Measurements from ENCODE around the gene CSH2. TPM values are rescaled to one million over a fixed set of nuclear protein-coding genes. Genes with fewer than 3 reads are reported as not detected.
"Not testable (repeated sequence)": the region's sequence is repeated elsewhere in the genome, so short reads cannot be mapped to it uniquely, and the experiment has no call there.

CSH2 gene
- total RNA-seq (not detected), polyA plus RNA-seq (not detected)
- long read RNA-seq, donor 1, transcript CSH2-203 (5 exons, 920 nt) = major isoform, 30 of 35 reads
- long read RNA-seq, donor 1, partial matches to known transcripts = 0 of 35 reads
- long read RNA-seq, donor 1, other reads (novel, unspliced or antisense) = 0 of 35 reads
- long read RNA-seq, donor 2 = 0 reads
- long read RNA-seq, donor 3 = 0 reads
- long read RNA-seq, donor 4 = 0 reads
- long read RNA-seq, donor 5, partial matches to known transcripts = 0 of 2 reads
- long read RNA-seq, donor 5, other reads (novel, unspliced or antisense) = 0 of 2 reads
- long read RNA-seq, donor 6 = 0 reads
- long read RNA-seq, donor 7 = 0 reads
- long read RNA-seq, donor 8 = 0 reads
- long read RNA-seq, donor 9 = 0 reads
- long read RNA-seq, donor 10 = 0 reads

DNA sequence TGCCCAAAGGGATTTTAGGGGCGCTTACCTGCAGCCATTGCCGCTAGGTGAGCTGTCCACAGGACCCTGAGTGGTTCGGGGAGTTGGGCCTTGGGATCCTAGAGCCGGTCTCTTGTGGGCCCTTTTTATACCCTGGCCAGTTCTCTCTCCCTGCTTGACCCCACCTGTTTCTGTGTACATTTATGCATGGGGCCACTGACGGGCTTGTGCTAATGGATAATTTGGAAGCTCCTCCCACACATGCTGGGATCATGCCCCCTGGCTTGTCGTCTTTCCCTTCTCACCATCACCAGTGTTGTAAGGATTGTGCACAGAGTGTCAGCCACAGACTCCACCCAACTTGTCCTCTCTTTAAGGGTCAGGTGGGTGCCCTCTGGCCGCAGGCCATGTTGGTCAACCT, at the start of gene CSH2:
CSH2 (minus strand) TSS at position 101 of the 400 bp plus-strand sequence; CDS start at position 38, 63 bp downstream.
- intact Hi-C loops (cut with DNase I; ENCODE audit: low total_unique reads); H3K4me3 ChIP-seq; DNase-seq; H3K27me3 ChIP-seq; H3K36me3 ChIP-seq; H3K9me3 ChIP-seq; H3K4me1 ChIP-seq; H3K27ac ChIP-seq: not testable (repeated sequence)
- WGBS, 5 donors = 72 to 95% (median 80%) methylated on average over 2 to 7 of the region's 7 CpGs

DNA sequence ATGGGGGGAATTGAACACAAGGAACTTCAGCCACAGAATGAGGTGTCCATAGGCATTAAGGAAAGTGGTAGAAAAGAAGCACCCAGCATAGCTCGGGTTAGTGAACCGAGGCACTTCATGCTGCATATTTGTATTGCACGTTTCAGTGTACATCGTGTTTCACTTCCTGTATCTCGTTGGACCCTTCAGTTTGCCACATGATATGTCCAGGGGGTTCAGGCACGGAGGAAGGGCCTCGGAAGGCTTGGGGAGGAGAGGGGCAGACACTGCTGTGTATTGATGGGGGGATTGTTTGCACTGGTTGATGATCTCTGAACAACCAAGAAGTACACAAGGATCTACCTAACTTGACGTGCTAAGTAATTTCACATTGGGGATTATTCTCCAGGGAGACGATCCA, 48.9 kb upstream of the CSH2 start:
- DNase-seq; intact Hi-C loops (cut with DNase I; ENCODE audit: low total_unique reads): not testable (repeated sequence)
- WGBS, 5 donors = 70 to 80% (median 72%) methylated on average over 9 of the region's 9 CpGs

DNA sequence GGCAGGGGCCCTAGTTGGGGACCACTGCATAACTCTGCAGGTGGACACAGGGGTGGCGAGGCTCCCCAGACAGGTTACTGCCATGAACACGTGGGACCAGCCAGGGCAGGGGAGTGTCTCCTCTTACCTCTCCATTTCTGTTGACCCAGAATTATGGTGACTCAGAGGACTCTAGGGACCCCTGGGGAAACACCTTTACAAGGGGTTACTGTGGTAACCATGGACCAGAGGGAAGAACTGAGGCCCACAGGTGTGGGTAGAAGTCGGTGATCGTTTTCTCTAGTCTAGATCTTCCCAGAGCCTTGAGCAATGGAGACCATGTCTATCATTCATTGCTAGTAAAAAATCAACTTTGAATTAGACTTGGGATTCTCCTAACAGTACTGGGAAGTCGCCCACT, 47.3 kb upstream of the CSH2 start:
- H3K27me3 ChIP-seq = peaks cover 0 to 19% (median 3%) of the 10 kb centered on the region in 3 donors
- H3K27ac ChIP-seq; H3K4me1 ChIP-seq; H3K9me3 ChIP-seq; DNase-seq; H3K4me3 ChIP-seq; H3K36me3 ChIP-seq; intact Hi-C loops (cut with DNase I; ENCODE audit: low total_unique reads): not testable (repeated sequence)
- 80 to 88% (median 84%) methylated on average over 5 of the region's 5 CpGs for WGBS, 5 donors

More for the DNA sequence above, 48.9 kb upstream of the CSH2 start:
- not testable (repeated sequence) for H3K36me3 ChIP-seq, H3K4me1 ChIP-seq, H3K27ac ChIP-seq, H3K4me3 ChIP-seq, H3K9me3 ChIP-seq
- peaks cover 0 to 19% (median 3%) of the 10 kb centered on the region in 3 donors for H3K27me3 ChIP-seq

DNA sequence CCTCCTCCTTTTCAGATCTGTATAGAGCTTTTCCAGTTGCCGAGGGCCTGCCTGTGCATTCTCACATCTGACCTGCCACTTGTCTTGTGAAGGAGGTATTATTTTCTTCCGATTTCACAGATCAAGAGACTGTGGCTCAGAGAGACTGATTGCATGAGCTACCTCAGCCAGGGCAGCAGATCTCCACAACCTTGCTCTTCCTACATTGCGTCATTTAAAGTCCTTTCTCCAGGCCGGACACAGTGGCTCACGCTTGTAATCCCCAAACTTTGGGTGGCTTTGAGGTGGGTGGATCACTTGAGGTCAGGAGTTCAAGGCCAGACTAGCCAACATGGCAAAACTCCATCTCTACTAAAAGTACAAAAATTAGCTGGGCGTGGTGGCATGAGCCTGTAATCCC, 46.6 kb upstream of the CSH2 start:
- 80 to 90% (median 80%) methylated on average over 6 of the region's 6 CpGs for WGBS, 5 donors
- intact Hi-C loops (cut with DNase I; ENCODE audit: low total_unique reads); H3K27ac ChIP-seq; H3K36me3 ChIP-seq; H3K9me3 ChIP-seq; H3K4me1 ChIP-seq; DNase-seq; H3K4me3 ChIP-seq: not testable (repeated sequence)
- peaks cover 0 to 19% (median 3%) of the 10 kb centered on the region in 3 donors for H3K27me3 ChIP-seq

DNA sequence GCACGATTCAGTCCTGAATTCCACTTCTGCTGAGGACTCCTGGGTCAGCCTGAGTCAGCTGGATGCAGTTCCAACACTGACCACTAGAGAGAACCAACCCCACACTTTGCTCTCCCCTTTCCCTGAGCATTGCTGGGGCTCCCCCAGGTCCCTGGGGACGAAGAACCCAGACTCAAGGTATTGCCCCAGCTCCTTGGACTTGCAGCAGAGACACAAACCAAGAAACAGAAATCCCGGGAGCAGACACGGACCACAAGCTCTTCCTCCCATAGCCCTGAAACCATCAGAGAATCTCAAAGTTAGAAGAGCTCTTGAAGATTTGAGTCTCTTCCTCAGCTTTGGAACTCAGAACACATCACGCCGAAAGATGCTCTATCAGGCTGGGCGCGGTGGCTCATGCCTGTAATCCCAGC, 45.8 kb upstream of the CSH2 start:
- Histone ChIP-seq H3K4me3 (no peak overlapping the region), H3K36me3 (no peaks in the 10 kb centered on the region), H3K4me1 (peaks cover 0 to 4% (median 0%) of the 10 kb centered on the region in 4 donors), H3K27ac (no peak overlapping the region), H3K9me3 (no peaks in the 10 kb centered on the region), H3K27me3 (peaks cover 0 to 19% (median 3%) of the 10 kb centered on the region in 3 donors)
- peak; percentile 63 to 83 for DNase-seq
- WGBS, 5 donors = 42 to 48% (median 44%) methylated on average over 8 of the region's 8 CpGs
- intact Hi-C loops (cut with DNase I; ENCODE audit: low total_unique reads) = loop anchor here (10.0 kb wide), 1 partner anchor 215 kb away; the partner anchor contains the start of gene ERN1
- no peak for TF ChIP-seq POLR2A (IDR thresholded peaks at IDR 0.05)
- TF ChIP-seq, protein P1, sequence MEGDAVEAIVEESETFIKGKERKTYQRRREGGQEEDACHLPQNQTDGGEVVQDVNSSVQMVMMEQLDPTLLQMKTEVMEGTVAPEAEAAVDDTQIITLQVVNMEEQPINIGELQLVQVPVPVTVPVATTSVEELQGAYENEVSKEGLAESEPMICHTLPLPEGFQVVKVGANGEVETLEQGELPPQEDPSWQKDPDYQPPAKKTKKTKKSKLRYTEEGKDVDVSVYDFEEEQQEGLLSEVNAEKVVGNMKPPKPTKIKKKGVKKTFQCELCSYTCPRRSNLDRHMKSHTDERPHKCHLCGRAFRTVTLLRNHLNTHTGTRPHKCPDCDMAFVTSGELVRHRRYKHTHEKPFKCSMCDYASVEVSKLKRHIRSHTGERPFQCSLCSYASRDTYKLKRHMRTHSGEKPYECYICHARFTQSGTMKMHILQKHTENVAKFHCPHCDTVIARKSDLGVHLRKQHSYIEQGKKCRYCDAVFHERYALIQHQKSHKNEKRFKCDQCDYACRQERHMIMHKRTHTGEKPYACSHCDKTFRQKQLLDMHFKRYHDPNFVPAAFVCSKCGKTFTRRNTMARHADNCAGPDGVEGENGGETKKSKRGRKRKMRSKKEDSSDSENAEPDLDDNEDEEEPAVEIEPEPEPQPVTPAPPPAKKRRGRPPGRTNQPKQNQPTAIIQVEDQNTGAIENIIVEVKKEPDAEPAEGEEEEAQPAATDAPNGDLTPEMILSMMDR (IDR thresholded peaks at IDR 0.05) = peak in 6 of 7 experiments; percentile 86 to 98 (median 93)

DNA sequence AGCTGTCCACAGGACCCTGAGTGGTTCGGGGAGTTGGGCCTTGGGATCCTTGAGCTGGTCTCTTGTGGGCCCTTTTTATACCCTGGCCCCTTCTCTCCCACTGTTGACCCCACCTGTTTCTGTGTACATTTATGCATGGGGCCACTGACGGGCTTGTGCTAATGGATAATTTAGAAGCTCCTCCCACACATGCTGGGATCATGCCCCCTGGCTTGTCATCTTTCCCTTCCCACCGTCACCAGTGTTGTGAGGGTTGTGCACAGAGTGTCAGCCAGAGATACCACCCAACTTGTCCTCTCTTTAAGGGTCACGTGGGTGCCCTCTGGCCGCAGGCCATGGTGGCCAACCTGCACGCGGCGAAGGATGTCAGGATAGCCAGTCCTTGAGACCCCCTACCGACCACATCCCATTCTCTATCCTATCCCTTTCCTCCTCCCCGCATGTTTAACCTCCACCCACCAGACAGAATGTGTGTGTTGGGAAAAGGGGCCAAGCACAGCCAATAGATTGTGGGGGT, 45.4 kb upstream of the CSH2 start, which contains the start of gene GH1:
GH1 (minus strand) TSS at position 51 of the 517 bp plus-strand sequence. CDS start 63 bp downstream, outside the sequence.
- WGBS, 5 donors = 44 to 51% (median 46%) methylated on average over 10 of the region's 10 CpGs

DNA sequence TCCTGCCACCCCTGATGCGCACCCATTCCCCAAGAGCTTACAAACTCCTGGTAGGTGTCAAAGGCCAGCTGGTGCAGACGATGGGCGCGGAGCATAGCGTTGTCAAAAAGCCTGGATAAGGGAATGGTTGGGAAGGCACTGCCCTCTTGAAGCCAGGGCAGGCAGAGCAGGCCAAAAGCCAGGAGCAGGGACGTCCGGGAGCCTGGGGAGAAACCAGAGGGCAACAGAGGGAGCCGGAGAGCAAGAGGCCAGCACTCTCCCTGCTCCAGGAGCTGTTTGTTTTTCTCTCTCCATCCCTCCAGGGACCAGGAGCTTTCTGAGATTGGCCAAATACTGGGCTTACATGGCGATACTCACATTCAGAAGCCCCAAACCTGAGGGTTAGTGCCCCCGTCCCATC, 44.8 kb upstream of the CSH2 start:
- intact Hi-C loops (cut with DNase I; ENCODE audit: low total_unique reads) = loop anchor here (10.0 kb wide), 1 partner anchor 216 kb away; the partner anchor contains the start of gene ERN1
- Histone ChIP-seq H3K4me3 (no peak overlapping the region), H3K27ac (no peak overlapping the region), H3K36me3 (no peaks in the 10 kb centered on the region), H3K4me1 (peaks cover 0 to 4% (median 0%) of the 10 kb centered on the region in 4 donors), H3K27me3 (peaks cover 0 to 19% (median 3%) of the 10 kb centered on the region in 3 donors), H3K9me3 (no peaks in the 10 kb centered on the region)
- no peak for DNase-seq
- TF ChIP-seq POLR2AphosphoS5 (IDR thresholded peaks at IDR 0.05) = no peak
- TF ChIP-seq EP300 (IDR thresholded peaks at IDR 0.05) = no peak
- TF ChIP-seq, protein P1 (IDR thresholded peaks at IDR 0.05) = no peak
- TF ChIP-seq POLR2A (IDR thresholded peaks at IDR 0.05) = no peak
- WGBS, 5 donors = 40 to 61% (median 51%) methylated on average over 7 to 10 of the region's 10 CpGs

More for the DNA sequence above, 45.4 kb upstream of the CSH2 start, which contains the start of gene GH1:
- not testable (repeated sequence) for DNase-seq, H3K27ac ChIP-seq, H3K36me3 ChIP-seq, H3K4me3 ChIP-seq, H3K9me3 ChIP-seq, H3K4me1 ChIP-seq
- H3K27me3 ChIP-seq = peaks cover 0 to 19% (median 3%) of the 10 kb centered on the region in 3 donors
- intact Hi-C loops (cut with DNase I; ENCODE audit: low total_unique reads) = loop anchor here (10.0 kb wide), 1 partner anchor 216 kb away; the partner anchor contains the start of gene ERN1
